ENCODE measurements around the gene PDZD2.

Gene PDZD2

GRCh38 chr5:31889001-31889561 is 250.2 kb downstream of the PDZD2 start:
- no peak for DNase-seq

DNA sequence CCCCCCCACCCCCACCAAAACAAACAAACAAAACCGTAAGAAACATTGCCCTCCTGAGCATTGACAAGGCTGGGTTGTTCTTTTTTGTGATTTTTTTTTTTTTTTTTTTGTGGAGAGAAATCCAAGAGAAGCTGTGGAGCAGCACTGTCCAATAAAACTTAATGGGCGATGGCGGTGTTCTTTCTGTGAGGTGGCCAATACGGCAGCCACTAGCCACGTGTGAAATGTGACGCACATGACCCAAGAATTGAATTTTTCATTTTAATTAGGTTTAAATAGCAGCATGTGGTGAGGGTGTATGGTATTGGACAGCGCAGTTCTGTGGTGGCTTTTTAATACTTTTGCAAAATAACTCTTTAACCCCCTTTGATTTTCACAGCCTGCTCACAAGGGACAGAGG is 251.1 kb downstream of the PDZD2 start:
- DNase-seq: no peak

DNA sequence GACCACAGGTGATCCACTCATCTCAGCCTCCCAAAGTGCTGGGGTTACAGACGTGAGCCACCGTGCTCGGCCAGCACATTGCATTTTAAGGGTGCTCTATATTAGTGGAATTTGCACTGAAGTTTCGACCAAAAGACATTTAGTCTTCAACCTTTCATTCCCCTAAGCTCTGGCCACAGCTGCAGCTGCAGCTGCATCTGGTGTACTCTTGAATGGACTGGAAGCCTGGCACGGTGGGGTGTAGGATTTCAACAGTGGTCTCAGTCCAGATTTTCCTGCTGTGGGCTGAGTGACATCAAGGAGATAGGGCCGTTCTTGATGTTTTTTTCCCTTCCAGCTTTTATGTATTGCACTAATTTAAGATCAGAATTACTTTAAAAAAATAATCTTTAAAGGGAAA is 255.2 kb downstream of the PDZD2 start:
- DNase-seq: no peak

- no peak for DNase-seq
These were observed 256.4 kb downstream of the PDZD2 start for GRCh38 chr5:31895199-31895820.

GRCh38 chr5:31898036-31898632 is 259.2 kb downstream of the PDZD2 start:
- DNase-seq: no peak

GRCh38 chr5:31900296-31900865 is 261.4 kb downstream of the PDZD2 start:
- DNase-seq: no peak

DNA sequence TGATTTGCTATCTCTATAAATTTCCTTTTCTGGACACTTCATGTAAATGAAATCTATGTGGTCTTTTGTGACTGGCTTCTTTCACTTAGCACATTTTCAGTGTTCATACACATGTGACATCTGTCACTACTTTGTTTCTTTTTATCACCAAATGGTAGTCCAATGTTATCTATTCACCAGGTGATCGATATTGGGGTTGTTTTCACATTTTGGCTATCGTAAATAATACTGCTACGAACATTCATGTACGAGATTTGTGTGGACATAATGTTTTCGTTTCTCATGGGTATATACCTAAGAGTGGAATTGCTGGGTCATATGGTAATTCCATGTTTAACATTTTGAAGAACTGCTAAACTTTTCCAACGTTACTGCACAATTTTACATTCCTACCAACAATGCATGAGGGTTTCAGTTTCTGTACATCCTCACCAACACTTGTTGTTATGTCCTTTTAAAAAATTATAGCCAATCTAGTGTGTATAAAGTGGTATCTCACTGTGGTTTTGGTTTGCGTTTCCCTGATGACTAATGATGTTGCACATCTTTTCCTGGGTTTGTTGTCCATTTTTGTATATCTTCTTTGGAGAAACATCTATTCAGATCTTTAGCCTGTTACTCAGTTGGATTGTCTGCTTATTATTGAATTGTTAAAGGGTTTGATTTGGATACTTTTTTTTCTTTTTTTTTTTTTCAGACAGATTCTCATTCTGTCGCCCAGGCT is 263.0 kb downstream of the PDZD2 start:
- DNase-seq: no peak

- DNase-seq: no peak
These were observed 269.5 kb downstream of the PDZD2 start for GRCh38 chr5:31908396-31908795.

DNA sequence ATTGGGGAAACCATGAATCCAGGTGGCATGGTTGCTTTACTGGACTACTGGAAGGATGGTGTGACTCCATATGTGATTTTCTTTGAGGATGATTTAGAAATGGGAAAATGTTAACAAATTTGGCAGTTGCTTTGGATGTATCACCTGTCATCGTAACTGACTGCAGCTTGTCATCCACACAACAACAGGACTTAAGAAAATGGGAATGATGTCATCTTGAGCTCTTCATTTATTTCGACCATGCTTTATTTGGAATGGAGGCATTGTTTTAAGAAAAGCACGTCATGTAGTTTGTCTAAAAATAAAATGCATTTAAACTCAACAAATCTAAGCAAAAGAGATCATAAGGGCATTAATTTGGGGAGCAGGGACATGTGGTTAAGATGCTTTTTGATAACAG is 270.1 kb downstream of the PDZD2 start:
- no peak for DNase-seq

- no peak for DNase-seq
These were observed 272.6 kb downstream of the PDZD2 start for GRCh38 chr5:31911291-31912265.

DNA sequence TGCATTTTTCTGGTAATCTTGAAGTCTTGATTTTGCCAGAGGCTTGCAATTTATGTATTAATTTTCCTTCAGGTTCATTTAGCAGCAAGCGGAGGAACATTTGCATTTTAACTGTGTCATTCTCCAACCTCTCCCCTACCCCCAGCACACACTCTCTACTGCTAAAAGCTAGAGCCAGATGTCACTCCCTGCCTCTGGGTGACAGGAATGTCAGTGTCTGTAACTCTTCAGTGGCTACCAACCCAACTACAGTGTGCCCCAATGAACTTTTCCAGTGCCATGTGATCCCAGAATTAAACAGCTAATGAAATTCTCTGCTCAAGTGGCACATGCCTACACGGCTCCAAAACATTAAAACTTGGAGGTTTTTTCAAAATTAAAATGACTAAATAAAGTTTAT is 274.9 kb downstream of the PDZD2 start:
- no peak for DNase-seq

GRCh38 chr5:31916327-31916726 is 277.4 kb downstream of the PDZD2 start:
- DNase-seq: no peak

DNA sequence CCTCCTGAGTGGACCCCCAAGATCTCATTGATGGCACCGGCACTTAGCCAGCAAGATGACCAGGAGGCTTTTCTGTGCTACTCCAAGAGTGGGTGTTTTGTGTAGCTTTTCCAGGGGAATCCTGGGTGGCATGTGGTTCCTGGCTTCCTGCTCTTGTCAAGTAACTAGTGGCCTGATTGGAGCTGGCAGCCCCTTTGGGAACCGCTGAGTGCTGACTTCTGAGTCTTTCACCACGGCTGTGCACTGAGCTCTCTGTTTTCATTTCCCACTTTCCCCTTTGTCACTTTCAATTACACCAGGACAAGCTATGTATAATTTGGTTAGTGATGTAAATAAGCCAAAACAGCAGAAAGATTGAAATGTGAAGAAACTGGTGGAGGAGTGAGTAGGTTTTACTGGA is 279.8 kb downstream of the PDZD2 start:
- DNase-seq: no peak

GRCh38 chr5:31921852-31922305 is 282.9 kb downstream of the PDZD2 start:
- DNase-seq: no peak

DNA sequence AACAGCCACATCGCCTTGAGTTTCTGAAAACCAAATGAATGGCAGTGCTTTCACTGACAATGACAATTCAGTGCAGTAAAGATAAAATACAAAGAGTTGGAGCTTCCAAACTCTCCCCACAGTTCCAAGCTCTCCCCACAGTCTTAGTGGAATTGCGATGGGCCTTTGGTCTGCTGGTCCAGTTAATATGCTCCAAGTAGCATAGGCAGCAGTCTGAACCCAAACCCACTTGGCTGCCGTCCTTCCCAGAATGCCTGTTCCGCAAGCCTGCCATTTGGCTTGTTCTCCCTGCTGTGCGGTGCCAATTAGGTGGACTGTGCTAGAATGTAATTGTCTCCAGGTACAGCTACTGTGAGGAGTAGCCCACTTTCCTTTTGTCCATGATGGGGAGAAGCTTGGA is 285.1 kb downstream of the PDZD2 start:
- no peak for DNase-seq

DNA sequence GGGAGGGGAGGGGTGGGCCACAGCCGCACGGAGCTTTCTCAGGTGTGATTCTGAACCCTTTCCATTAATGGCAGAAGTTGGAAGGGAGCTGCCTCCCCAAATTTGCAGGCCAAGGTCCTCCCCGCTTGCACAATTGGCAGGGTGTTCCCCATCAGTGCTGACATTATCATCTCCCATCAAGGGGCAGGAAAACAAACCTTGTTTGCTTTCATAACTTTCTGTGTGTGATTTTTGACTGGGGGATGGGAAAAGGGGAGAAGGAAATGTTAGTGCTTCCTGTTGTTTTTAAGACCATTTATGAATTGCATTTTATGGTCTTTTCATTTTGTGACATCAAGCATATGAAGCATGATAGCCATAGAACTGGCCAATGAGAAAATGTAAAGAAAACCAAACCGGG is 292.9 kb downstream of the PDZD2 start:
- DNase-seq: no peak

DNA sequence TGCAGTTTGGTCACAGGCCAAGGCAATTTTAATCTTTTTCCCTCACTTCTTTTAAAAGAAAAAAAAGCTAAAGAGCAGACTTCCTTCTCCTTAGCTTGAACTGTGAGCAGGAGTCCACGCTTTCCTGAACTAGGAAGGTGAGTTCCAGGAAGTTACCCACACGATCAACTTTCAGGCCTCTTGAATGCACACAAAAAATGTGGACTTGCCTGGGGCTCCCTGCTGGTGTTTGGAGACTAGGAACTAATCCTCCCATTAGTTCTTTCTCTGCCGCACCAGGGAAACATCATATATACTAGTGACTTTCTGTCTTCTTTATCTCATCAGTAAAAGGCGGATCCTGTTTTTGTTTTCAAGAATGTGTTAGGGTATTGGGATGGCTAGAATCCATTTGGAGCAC is 295.2 kb downstream of the PDZD2 start:
- DNase-seq: no peak

GRCh38 chr5:31935496-31936369 is 296.8 kb downstream of the PDZD2 start:
- DNase-seq: no peak

DNA sequence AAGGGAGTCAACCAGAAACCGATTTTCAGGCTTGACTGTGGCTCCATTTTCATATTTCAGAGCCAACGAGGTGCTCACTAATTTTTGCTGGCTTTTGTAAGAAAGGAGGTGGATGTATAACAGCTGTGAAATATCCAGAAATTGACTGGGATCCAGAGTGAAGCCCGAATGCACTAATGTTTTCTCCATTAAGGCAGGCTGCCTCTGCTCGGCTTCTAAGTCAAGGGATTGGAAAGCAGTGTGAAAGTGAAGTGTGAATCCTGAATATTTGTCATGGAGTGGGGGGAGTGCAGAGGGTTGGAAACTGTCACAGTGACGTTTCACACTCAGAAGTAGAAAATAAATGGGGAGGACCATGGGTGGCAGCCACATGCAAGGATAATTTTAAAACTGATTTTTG is 297.8 kb downstream of the PDZD2 start:
- no peak for DNase-seq

- DNase-seq: no peak
These were observed 298.3 kb downstream of the PDZD2 start for GRCh38 chr5:31937226-31937625.

GRCh38 chr5:31937703-31938102 is 298.8 kb downstream of the PDZD2 start:
- no peak for DNase-seq

All from activated CD4-positive, alpha-beta T cell treated with anti-CD3 and anti-CD28 coated beads, Interleukin-2, amount 50 U/mL, for 16 hours (primary cell).